IMR-90 (cell line): ENCODE data around the gene HMGCLL1. TPM values are rescaled to one million over a fixed set of nuclear protein-coding genes. Genes with fewer than 3 reads are reported as not detected.

Source experiments
- ATAC-seq: fragments of 200-7000 bp; cut with Tn5 transposase; 2 replicates; pipeline ENCODE4 v1.9.1; 2020; ENCODE audit warnings: low read depth, mild to moderate bottlenecking, moderate library complexity
- BruUV-seq: library from RNA; stranded (reverse); fragments of 400-500 nt; replicated peaks from 2 replicates; lab custom pipeline; 2021; lab: Mats Ljungman, UMichigan
- CTCF ChIA-PET: fragments of 300-600 bp; formaldehyde crosslinking; extraction: SDS; loops from one replicate; lab custom pipeline; 2021; ENCODE audit warnings: antibody characterized with exemption; lab: Yijun Ruan, JAX
- POLR2A ChIA-PET: fragments of 300-600 bp; sonication (Branson Sonifier 250); formaldehyde crosslinking; loops from one replicate; lab custom pipeline; 2022; ENCODE audit warnings: antibody characterized with exemption; ENCODE audit not compliant: unreplicated experiment; lab: Charles Lee
- DNase-seq: peaks from one replicate; pipeline ENCODE4 v3.0.0; 2013
- H2AFZ ChIP-seq: replicated peaks from 2 replicates; pipeline ENCODE3; 2013; ENCODE audit warnings: low read length, mild to moderate bottlenecking; ENCODE audit not compliant: poor library complexity
- H2AK5ac ChIP-seq: 2 replicates; pipeline ENCODE4 v1.6.1; 2013; ENCODE audit warnings: low read depth, low read length, inconsistent platforms
- H2AK9ac ChIP-seq: replicated peaks from 2 replicates; pipeline ENCODE3; 2013; ENCODE audit warnings: mild to moderate bottlenecking, low read depth, low read length, moderate library complexity; ENCODE audit not compliant: poor library complexity
- H2BK120ac ChIP-seq: 2 replicates; pipeline ENCODE4 v1.6.1; 2013; ENCODE audit warnings: low read depth, low read length, inconsistent platforms
- H2BK15ac ChIP-seq: 3 replicates; pipeline ENCODE4 v1.6.1; 2013; ENCODE audit warnings: low read depth, low read length, inconsistent platforms
- H2BK20ac ChIP-seq: 2 replicates; pipeline ENCODE4 v1.6.1; 2013; ENCODE audit warnings: low read depth, mild to moderate bottlenecking, inconsistent platforms, low read length, moderate library complexity
- H2BK5ac ChIP-seq: 2 replicates; pipeline ENCODE4 v1.6.1; 2013; ENCODE audit warnings: mild to moderate bottlenecking, low read depth, low read length, inconsistent platforms; ENCODE audit not compliant: poor library complexity, severe bottlenecking
- H3K14ac ChIP-seq: replicated peaks from 2 replicates; pipeline ENCODE4 v1.6.1; 2013; ENCODE audit warnings: low read depth, low read length, inconsistent platforms
- H3K18ac ChIP-seq: 2 replicates; pipeline ENCODE4 v1.6.1; 2013; ENCODE audit warnings: low read depth, low read length, control low read depth
- H3K23ac ChIP-seq: 2 replicates; pipeline ENCODE4 v1.6.1; 2013; ENCODE audit warnings: low read depth, low read length, inconsistent platforms
- H3K27ac ChIP-seq: 2 replicates; pipeline ENCODE4 v1.5.1; 2013; ENCODE audit warnings: mild to moderate bottlenecking, control low read depth, low read length; ENCODE audit not compliant: insufficient read depth
- H3K27me3 ChIP-seq: 2 replicates; pipeline ENCODE4 v1.6.1; 2013; ENCODE audit warnings: low read length; ENCODE audit not compliant: control insufficient read depth, insufficient read depth
- H3K36me3 ChIP-seq: 2 replicates; pipeline ENCODE4 v1.6.1; 2013; ENCODE audit warnings: low read length, mixed read lengths; ENCODE audit not compliant: control insufficient read depth, insufficient read depth
- H3K4ac ChIP-seq: 2 replicates; pipeline ENCODE4 v1.6.1; 2013; ENCODE audit warnings: low read depth, low read length, inconsistent platforms
- H3K4me1 ChIP-seq: 2 replicates; pipeline ENCODE4 v1.6.1; 2013; ENCODE audit warnings: low read length, mixed read lengths; ENCODE audit not compliant: control insufficient read depth, insufficient read depth
- H3K4me2 ChIP-seq: 2 replicates; pipeline ENCODE4 v1.6.1; 2013; ENCODE audit warnings: low read depth, mild to moderate bottlenecking, control low read depth, low read length, moderate library complexity
- H3K4me3 ChIP-seq: 2 replicates; pipeline ENCODE4 v1.5.1; 2013; ENCODE audit warnings: low read depth, mild to moderate bottlenecking, control low read depth, low read length, moderate library complexity; ENCODE audit not compliant: insufficient read depth
- H3K56ac ChIP-seq: 2 replicates; pipeline ENCODE4 v1.6.1; 2013; ENCODE audit warnings: low read length, inconsistent platforms; ENCODE audit not compliant: insufficient read depth; ENCODE audit errors: extremely low read depth
- H3K79me1 ChIP-seq, 2 experiments: 2 replicates each; pipeline ENCODE4 v1.6.1; 2013; ENCODE audit warnings: low read length in 2 of 2, inconsistent platforms in 1 of 2, low read depth in 1 of 2
- H3K9ac ChIP-seq: 2 replicates; pipeline ENCODE4 v1.6.1; 2013; ENCODE audit warnings: low read depth, low read length, control low read depth
- H3K9me1 ChIP-seq: 2 replicates; pipeline ENCODE4 v1.6.1; 2013; ENCODE audit warnings: low read length, inconsistent platforms; ENCODE audit not compliant: insufficient read depth
- H3K9me3 ChIP-seq: 2 replicates; pipeline ENCODE4 v1.6.1; 2013; ENCODE audit warnings: low read length; ENCODE audit not compliant: control insufficient read depth, insufficient read depth
- H4K20me1 ChIP-seq: 2 replicates; pipeline ENCODE4 v1.6.1; 2013; ENCODE audit warnings: low read length, inconsistent platforms; ENCODE audit not compliant: insufficient read depth
- H4K5ac ChIP-seq: 2 replicates; pipeline ENCODE4 v1.6.1; 2013; ENCODE audit warnings: mild to moderate bottlenecking, low read depth, low read length, control low read depth
- H4K8ac ChIP-seq, 2 experiments: 2 replicates each; pipeline ENCODE4 v1.6.1; 2013; ENCODE audit warnings: low read depth in 2 of 2, low read length in 2 of 2, control low read depth in 1 of 2, inconsistent platforms in 1 of 2
- H4K91ac ChIP-seq: 2 replicates; pipeline ENCODE4 v1.6.1; 2013; ENCODE audit warnings: low read depth, low read length, inconsistent platforms; ENCODE audit not compliant: insufficient read depth
- CHD1 ChIP-seq: IDR thresholded peaks from 2 replicates; pipeline ENCODE4 v1.6.1; 2012; ENCODE audit warnings: low read depth, low read length, improper control_type of control experiment
- CTCF ChIP-seq: conservative IDR thresholded peaks from 2 replicates; pipeline ENCODE4 v1.5.1; 2012; ENCODE audit warnings: mild to moderate bottlenecking, low read depth, low read length, improper control_type of control experiment
- FOS ChIP-seq: fragments of 150-350 bp; IDR thresholded peaks from 2 replicates; pipeline ENCODE4 v1.6.1; 2016; ENCODE audit warnings: low read depth, low read length
- MAFK ChIP-seq: IDR thresholded peaks from 2 replicates; pipeline ENCODE4 v1.6.1; 2012; ENCODE audit warnings: low read depth, low read length, improper control_type of control experiment
- MAZ ChIP-seq: IDR thresholded peaks from 2 replicates; pipeline ENCODE4 v1.6.1; 2012; ENCODE audit warnings: low read depth, mild to moderate bottlenecking, low read length, improper control_type of control experiment, moderate library complexity, borderline replicate concordance
- MXI1 ChIP-seq: IDR thresholded peaks from 2 replicates; pipeline ENCODE4 v1.6.1; 2012; ENCODE audit warnings: low read depth, mild to moderate bottlenecking, low read length, moderate library complexity, borderline replicate concordance
- POLR2A ChIP-seq: IDR thresholded peaks from 2 replicates; pipeline ENCODE4 v1.6.1; 2012; ENCODE audit warnings: mild to moderate bottlenecking, low read depth, low read length
- RCOR1 ChIP-seq: IDR thresholded peaks from 2 replicates; pipeline ENCODE4 v1.6.1; 2012; ENCODE audit warnings: mild to moderate bottlenecking, low read length, improper control_type of control experiment; ENCODE audit not compliant: insufficient replicate concordance
- USF2 ChIP-seq: fragments of 150-350 bp; IDR thresholded peaks from 2 replicates; pipeline ENCODE4 v1.6.1; 2017; ENCODE audit warnings: mild to moderate bottlenecking, antibody characterized with exemption, low read length, low read depth
- WGBS, 2 experiments: methylation state at CpG; one replicate each; pipeline versions ENCODE4 v1.1.5 to v1.1.7; 2013; ENCODE audit warnings: missing lambda C conversion rate in 2 of 2; ENCODE audit not compliant: insufficient read length in 1 of 2; ENCODE audit errors: extremely low coverage in 2 of 2; 5-methylcytosine and 5-hydroxymethylcytosine counted together
- dilution Hi-C: fragments of 300-500 bp; cut with HindIII; formaldehyde crosslinking; loops from one replicate; pipeline ENCODE4 v1.14.3; 2018; ENCODE audit warnings: low sequenced_read_pairs; ENCODE audit not compliant: unreplicated experiment
- in situ Hi-C: fragments of 300-500 bp; cut with MboI; formaldehyde crosslinking; loops from 3 replicates; pipeline ENCODE4 v1.14.3; 2019; ENCODE audit warnings: low sequenced_read_pairs, inconsistent platforms, mixed read lengths
- intact Hi-C: fragments of 100-400 bp; cut with micrococcal nuclease; formaldehyde crosslinking; loops from 2 replicates; pipeline ENCODE4 v1.10.0; 2022
- polyA plus RNA-seq, 3 experiments: library from polyadenylated mRNA; depleted of rRNA; stranded (reverse); fragments of >200 nt; gene quantifications; 2 replicates each; pipeline ENCODE4 v1.2.3, GENCODE V29; 2012; ENCODE audit warnings: low replicate concordance in 1 of 3
- total RNA-seq: library from RNA; depleted of rRNA; stranded (reverse); fragments of >200 nt; gene quantifications from 2 replicates; pipeline ENCODE4 v1.2.3, GENCODE V29; 2012
- TF ChIP-seq, protein P1 (sequence below): fragments of 150-350 bp; IDR thresholded peaks from 2 replicates; pipeline ENCODE4 v1.6.1; 2016; ENCODE audit warnings: low read depth, mild to moderate bottlenecking, low read length, moderate library complexity, borderline replicate concordance

Gene HMGCLL1
- total and polyA plus RNA-seq, 2 of the 4 experiments (the other 2 are of a cell fraction), result 0.03 TPM; not detected in 1

- H3K9ac ChIP-seq, result no peak overlapping the region
- intact Hi-C loops (no loop called here), in situ Hi-C loops (no loop called here), dilution Hi-C loops (no loop called here)
- no peak overlapping the region for H2BK20ac ChIP-seq
- H2AK5ac ChIP-seq, result no peak overlapping the region
- H2AK9ac ChIP-seq, result no peak overlapping the region
- H3K79me1 ChIP-seq, result no peaks in the 10 kb centered on the region
- TF ChIP-seq MXI1, result no peak
- no peak for TF ChIP-seq MAZ
- no peak for TF ChIP-seq USF2
- TF ChIP-seq CHD1, result no peak
- TF ChIP-seq, protein P1, sequence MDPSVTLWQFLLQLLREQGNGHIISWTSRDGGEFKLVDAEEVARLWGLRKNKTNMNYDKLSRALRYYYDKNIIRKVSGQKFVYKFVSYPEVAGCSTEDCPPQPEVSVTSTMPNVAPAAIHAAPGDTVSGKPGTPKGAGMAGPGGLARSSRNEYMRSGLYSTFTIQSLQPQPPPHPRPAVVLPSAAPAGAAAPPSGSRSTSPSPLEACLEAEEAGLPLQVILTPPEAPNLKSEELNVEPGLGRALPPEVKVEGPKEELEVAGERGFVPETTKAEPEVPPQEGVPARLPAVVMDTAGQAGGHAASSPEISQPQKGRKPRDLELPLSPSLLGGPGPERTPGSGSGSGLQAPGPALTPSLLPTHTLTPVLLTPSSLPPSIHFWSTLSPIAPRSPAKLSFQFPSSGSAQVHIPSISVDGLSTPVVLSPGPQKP, result no peak
- no peak for TF ChIP-seq RCOR1
- no peak for TF ChIP-seq FOS
- no peak for TF ChIP-seq CTCF
- TF ChIP-seq POLR2A, result no peak
- no peak for TF ChIP-seq MAFK
- no peak overlapping the region for H3K27ac ChIP-seq
- CTCF ChIA-PET, result interaction anchor here (0.7 kb wide), 1 partner anchor 21 kb away, joined by 3 read pairs; no protein-coding TSS in a partner anchor
- H4K5ac ChIP-seq, result no peak overlapping the region
- no peak for ATAC-seq
- no peak overlapping the region for H2BK15ac ChIP-seq
- H2BK120ac ChIP-seq, result no peak overlapping the region
- no peaks in the 10 kb centered on the region for H3K36me3 ChIP-seq
- H3K9me3 ChIP-seq, result no peaks in the 10 kb centered on the region
- H3K9me1 ChIP-seq, result no peaks in the 10 kb centered on the region
- DNase-seq, result no peak
- no peak overlapping the region for H2AFZ ChIP-seq
- H3K56ac ChIP-seq, result no peak overlapping the region
- no peak overlapping the region for H3K4me2 ChIP-seq
- H3K14ac ChIP-seq, result no peak overlapping the region
- no peak overlapping the region for H3K4me3 ChIP-seq
- WGBS, 2 experiments, result no CpG with 5 or more reads among the region's 1 CpG
- H4K20me1 ChIP-seq, result no peaks in the 10 kb centered on the region
- no peaks in the 10 kb centered on the region for H3K4me1 ChIP-seq
- POLR2A ChIA-PET, result no interaction called here
- H3K4ac ChIP-seq, result no peak overlapping the region
- no peak overlapping the region for H3K18ac ChIP-seq
- no peak overlapping the region for H4K91ac ChIP-seq
- no peak overlapping the region for H2BK5ac ChIP-seq
- no peak overlapping the region for H4K8ac ChIP-seq
- no TSS peak for BruUV-seq
- H3K23ac ChIP-seq, result no peak overlapping the region
- H3K27me3 ChIP-seq, result no peaks in the 10 kb centered on the region
Measured at GRCh38 chr6:55516736-55517135, 62.3 kb downstream of the HMGCLL1 start.
